HepG2 (cell line): ENCODE data around the gene RALB. TPM values are rescaled to one million over a fixed set of nuclear protein-coding genes. Genes with fewer than 3 reads are reported as not detected.

Source experiments
- AGO1 ChIP-seq: fragments of 200-400 bp; formaldehyde crosslinking; IDR thresholded peaks from 2 replicates; pipeline ENCODE4 v1.6.1; 2017; ENCODE audit warnings: mild to moderate bottlenecking, low read depth, low read length, moderate library complexity; ENCODE audit not compliant: poor library complexity, severe bottlenecking
- FIP1L1 ChIP-seq: fragments of 200-400 bp; formaldehyde crosslinking; IDR thresholded peaks from 2 replicates; pipeline ENCODE4 v1.6.1; 2018; ENCODE audit warnings: low read depth, mild to moderate bottlenecking, low read length, moderate library complexity, borderline replicate concordance; ENCODE audit not compliant: insufficient read depth
- FOXA1 ChIP-seq, 2 experiments: fragments of 450-650 bp in 1 of 2; sonication (generic) in 1 of 2; formaldehyde crosslinking in 1 of 2; IDR thresholded peaks; 2 replicates each; pipeline versions ENCODE4 v1.4.0 to v1.6.1; 2016 to 2020; ENCODE audit warnings: missing genetic modification reagents in 1 of 2
- IRF1 ChIP-seq: sonication (generic); formaldehyde crosslinking; IDR thresholded peaks from 2 replicates; pipeline ENCODE4 v1.4.0; 2020; ENCODE audit warnings: low read depth, mild to moderate bottlenecking, missing genetic modification reagents
- JUNB ChIP-seq: sonication (generic); formaldehyde crosslinking; IDR thresholded peaks from 2 replicates; pipeline ENCODE4 v1.8.0; 2022; ENCODE audit warnings: missing genetic modification reagents, mild to moderate bottlenecking, borderline replicate concordance
- LRRFIP1 ChIP-seq: sonication (generic); formaldehyde crosslinking; conservative IDR thresholded peaks from 2 replicates; pipeline ENCODE4 v1.4.0; 2020; ENCODE audit warnings: missing genetic modification reagents
- MAX ChIP-seq: IDR thresholded peaks from 2 replicates; pipeline ENCODE4 v1.6.1; 2012; ENCODE audit warnings: inconsistent platforms
- MEIS2 ChIP-seq: sonication (generic); formaldehyde crosslinking; IDR thresholded peaks from 2 replicates; pipeline ENCODE4 v1.9.0; 2021; ENCODE audit warnings: mild to moderate bottlenecking, missing genetic modification reagents
- NFE2L2 ChIP-seq: fragments of 150-350 bp; IDR thresholded peaks from 2 replicates; pipeline ENCODE4 v1.6.1; 2014; ENCODE audit warnings: low read length
- NR2C2 ChIP-seq: sonication (generic); formaldehyde crosslinking; IDR thresholded peaks from 2 replicates; pipeline ENCODE4 v1.4.0; 2020; ENCODE audit warnings: missing genetic modification reagents, mild to moderate bottlenecking, moderate library complexity, borderline replicate concordance
- PAF1 ChIP-seq: IDR thresholded peaks from 2 replicates; pipeline ENCODE4 v1.6.1; 2016; ENCODE audit warnings: missing genetic modification reagents, missing compliant biosample characterization
- PAXIP1 ChIP-seq: sonication (generic); formaldehyde crosslinking; conservative IDR thresholded peaks from 2 replicates; pipeline ENCODE4 v1.4.0; 2020; ENCODE audit warnings: mild to moderate bottlenecking, missing genetic modification reagents, moderate library complexity
- SNAPC5 ChIP-seq: sonication (generic); formaldehyde crosslinking; IDR thresholded peaks from 2 replicates; pipeline ENCODE4 v1.8.1; 2023; ENCODE audit warnings: mild to moderate bottlenecking, missing genetic modification reagents, borderline replicate concordance
- ZBTB4 ChIP-seq: sonication (generic); formaldehyde crosslinking; IDR thresholded peaks from 2 replicates; pipeline ENCODE4 v1.4.0; 2020; ENCODE audit warnings: missing genetic modification reagents, mild to moderate bottlenecking, borderline replicate concordance
- ZNF546 ChIP-seq: sonication (generic); formaldehyde crosslinking; conservative IDR thresholded peaks from 2 replicates; pipeline ENCODE4 v1.8.1; 2023; ENCODE audit warnings: mild to moderate bottlenecking, missing genetic modification reagents
- ZNF547 ChIP-seq: sonication (generic); formaldehyde crosslinking; IDR thresholded peaks from 2 replicates; pipeline ENCODE4 v1.5.1; 2020; ENCODE audit warnings: mild to moderate bottlenecking, missing genetic modification reagents
- ZNF569 ChIP-seq: sonication (generic); formaldehyde crosslinking; IDR thresholded peaks from 2 replicates; pipeline ENCODE4 v1.5.0; 2020; ENCODE audit warnings: mild to moderate bottlenecking, missing genetic modification reagents, moderate library complexity, borderline replicate concordance
- polyA plus RNA-seq, 8 experiments: library from polyadenylated mRNA; depleted of rRNA in 3 of 8; stranded (reverse) in 7 of 8; unstranded in 1 of 8; fragments of >200 nt; fragmentation: Illumina TruSeq in 4 of 8; extraction: Trizol in 4 of 8; gene quantifications; 2 replicates each; pipeline versions ENCODE4 v1.2.1 to v1.2.3, GENCODE V29; 2011 to 2016; ENCODE audit warnings: low read depth in 4 of 8, missing spikeins in 1 of 8, mixed read lengths in 1 of 8; ENCODE audit not compliant: insufficient read depth in 1 of 8
- total RNA-seq, 5 experiments: library from RNA; depleted of rRNA; stranded (reverse); fragments of >200 nt; fragmentation: Illumina TruSeq; extraction: Trizol; gene quantifications; 2 replicates each; pipeline ENCODE4 v1.2.3, GENCODE V29; 2016; ENCODE audit warnings: low read depth in 1 of 5

The RALB gene
- total and polyA plus RNA-seq, 2 of the 13 experiments (the other 11 are each of a cell fraction or from before 2014, with no cell fraction given), result 37.8 to 43.2 TPM

- TF ChIP-seq LRRFIP1 (no peak), FOXA1 (IDR thresholded peaks at IDR 0.05) (no peak), FOXA1 (CRISPR knock-in tag; IDR thresholded peaks at IDR 0.05) (peak; percentile 65), PAF1 (CRISPR knock-in tag) (no peak), MEIS2 (peak; percentile 76), ZNF569 (CRISPR knock-in tag) (no peak), NR2C2 (CRISPR knock-in tag) (peak; percentile 29; the same call in 1 of the 2 replicates), ZBTB4 (0 out of 2 replicates have a peak, but pooled peaks have one; percentile 36), FIP1L1 (no peak), NFE2L2 (no peak), SNAPC5 (CRISPR knock-in tag) (no peak), IRF1 (CRISPR knock-in tag) (no peak), ZNF546 (CRISPR knock-in tag) (no peak), AGO1 (no peak), JUNB (no peak), PAXIP1 (CRISPR knock-in tag) (peak; percentile 95), MAX (peak; percentile 69; the same call in 1 of the 2 replicates), ZNF547 (CRISPR knock-in tag) (peak; percentile 70; the same call in 1 of the 2 replicates)
Measured at GRCh38 chr2:120272763-120273481, 20.3 kb downstream of the RALB start (continued).
